Measurements from ENCODE around the gene UBE3D. TPM values are rescaled to one million over a fixed set of nuclear protein-coding genes. Genes with fewer than 3 reads are reported as not detected.

The UBE3D gene
- total RNA-seq, 1 experiment from 2014 or later: 10.7 TPM

DNA sequence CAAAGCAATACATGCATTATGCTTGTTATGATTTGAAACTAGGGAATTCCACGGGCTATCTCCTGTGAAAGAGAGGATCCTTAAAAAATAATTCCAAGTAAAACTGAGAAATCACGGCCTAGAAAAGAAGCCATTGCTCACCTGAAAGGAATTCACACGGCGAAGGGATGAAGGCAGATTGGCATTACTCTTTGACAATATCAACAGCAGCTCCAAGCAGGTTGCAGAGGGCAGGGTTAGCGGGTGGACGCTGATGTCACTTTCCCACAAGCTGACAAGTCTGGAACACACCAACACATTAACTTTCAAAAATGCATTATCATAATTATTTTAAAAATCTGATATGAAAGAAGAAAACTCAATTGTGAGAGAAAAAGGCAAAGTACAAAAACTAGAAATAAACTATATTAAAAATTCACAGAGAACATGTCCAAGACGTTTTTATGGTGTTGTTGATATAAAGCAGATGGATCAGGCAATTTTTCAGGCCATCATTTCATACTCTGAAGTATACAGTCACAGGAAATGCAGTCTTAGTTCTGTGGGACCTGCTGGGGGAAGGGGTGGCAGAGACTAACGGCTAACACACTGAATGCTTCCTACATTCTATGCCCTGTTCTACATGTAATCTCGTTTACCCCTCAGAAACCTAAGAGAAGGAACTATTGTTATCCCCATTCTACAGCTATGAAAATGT is 108.3 kb downstream of the UBE3D start:
- Histone ChIP-seq H3K79me1 (ENCODE audit: insufficient read depth, low read depth, low read length, poor library complexity, severe bottlenecking) (no peaks in the 10 kb centered on the region), H3K56ac (ENCODE audit: insufficient read length, low read depth, low read length) (no peak overlapping the region), H3K79me2 (ENCODE audit: insufficient read depth, low read length) (no peaks in the 10 kb centered on the region), H3K4ac (ENCODE audit: low read depth, low read length) (no peak overlapping the region), H3K9ac (ENCODE audit: extremely low read depth, insufficient read length, low read length) (no peak overlapping the region), H3K18ac (ENCODE audit: insufficient read length, low read depth, low read length) (no peak overlapping the region), H4K20me1 (ENCODE audit: control insufficient read depth, insufficient read depth, insufficient read length) (no peaks in the 10 kb centered on the region), H3K27ac (ENCODE audit: insufficient read length, low read depth, low read length) (no peak overlapping the region), H4K91ac (ENCODE audit: insufficient read length, low read depth, low read length) (no peak overlapping the region), H3T11ph (ENCODE audit: low read length) (no peak overlapping the region), H3K4me1 (ENCODE audit: insufficient read depth, low read length) (peaks cover 5% of the 10 kb centered on the region; the same call in 1 of the 2 replicates), H2AK5ac (ENCODE audit: insufficient read length, low read length) (no peak overlapping the region), H2AFZ (ENCODE audit: low read length) (no peak overlapping the region), H2BK12ac (ENCODE audit: insufficient read length, low read depth, low read length) (no peak overlapping the region), H2BK15ac (ENCODE audit: low read depth, low read length) (no peak overlapping the region), H4K8ac (replicated peaks; ENCODE audit: insufficient read length, low read depth, low read length) (no peak overlapping the region), H3K27me3 (ENCODE audit: insufficient read depth, low read length) (no peaks in the 10 kb centered on the region), H2BK5ac (ENCODE audit: insufficient read length, low read length) (no peak overlapping the region), H3K4me2 (ENCODE audit: insufficient read depth, insufficient read length, low read length) (no peak overlapping the region), H3K9me3 (ENCODE audit: control insufficient read depth, low read depth, low read length) (no peaks in the 10 kb centered on the region), H2BK120ac (ENCODE audit: low read depth, low read length, poor library complexity, severe bottlenecking) (no peak overlapping the region), H3K23ac (ENCODE audit: insufficient read length, low read depth, low read length) (no peak overlapping the region), H2BK20ac (ENCODE audit: low read depth, low read length, poor library complexity, severe bottlenecking) (no peak overlapping the region), H3K23me2 (ENCODE audit: insufficient read length, low read depth, low read length, poor library complexity, severe bottlenecking) (no peaks in the 10 kb centered on the region), H3K14ac (ENCODE audit: insufficient read depth, low read length) (no peak overlapping the region), H4K5ac (ENCODE audit: insufficient read length, low read depth, low read length) (no peak overlapping the region)
- Mint-ChIP-seq H3K36me3 (ENCODE audit: insufficient read depth in 1 of 3, low read depth in 3 of 3) (peaks cover 5 to 7% (median 7%) of the 10 kb centered on the region in 3 experiments; a peak in 6 of 7 replicates), H3K4me3 (no peak overlapping the region), H3K27me3 (ENCODE audit: low read depth) (no peaks in the 10 kb centered on the region), H3K27ac (peak overlapping the region; percentile 42 to 70 (median 63); a peak in 5 of 7 replicates), H3K4me1 (peaks cover 25 to 29% of the 10 kb centered on the region in 2 experiments), H3K9me3 (no peaks in the 10 kb centered on the region)
- no peak for DNase-seq
- no CpG with 5 or more reads among the region's 9 CpGs for WGBS (ENCODE audit: extremely low coverage, insufficient read length, low lambda C conversion rate)
- TF ChIP-seq, protein P1, sequence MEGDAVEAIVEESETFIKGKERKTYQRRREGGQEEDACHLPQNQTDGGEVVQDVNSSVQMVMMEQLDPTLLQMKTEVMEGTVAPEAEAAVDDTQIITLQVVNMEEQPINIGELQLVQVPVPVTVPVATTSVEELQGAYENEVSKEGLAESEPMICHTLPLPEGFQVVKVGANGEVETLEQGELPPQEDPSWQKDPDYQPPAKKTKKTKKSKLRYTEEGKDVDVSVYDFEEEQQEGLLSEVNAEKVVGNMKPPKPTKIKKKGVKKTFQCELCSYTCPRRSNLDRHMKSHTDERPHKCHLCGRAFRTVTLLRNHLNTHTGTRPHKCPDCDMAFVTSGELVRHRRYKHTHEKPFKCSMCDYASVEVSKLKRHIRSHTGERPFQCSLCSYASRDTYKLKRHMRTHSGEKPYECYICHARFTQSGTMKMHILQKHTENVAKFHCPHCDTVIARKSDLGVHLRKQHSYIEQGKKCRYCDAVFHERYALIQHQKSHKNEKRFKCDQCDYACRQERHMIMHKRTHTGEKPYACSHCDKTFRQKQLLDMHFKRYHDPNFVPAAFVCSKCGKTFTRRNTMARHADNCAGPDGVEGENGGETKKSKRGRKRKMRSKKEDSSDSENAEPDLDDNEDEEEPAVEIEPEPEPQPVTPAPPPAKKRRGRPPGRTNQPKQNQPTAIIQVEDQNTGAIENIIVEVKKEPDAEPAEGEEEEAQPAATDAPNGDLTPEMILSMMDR (conservative IDR thresholded peaks at IDR 0.05): no peak

Data from H9 (cell line).